HUDEP-2 (cell line): ENCODE measurements around the gene HNRNPD.
A peak's percentile ranks its signal among the peaks of the same experiment; 100 is the strongest.
"Not testable (repeated sequence)": the region's sequence is repeated elsewhere in the genome, so short reads cannot be mapped to it uniquely, and the experiment has no call there.

Source experiments
- DNase-seq, 76 experiments: peaks; one replicate each; lab custom pipeline; 2025; ENCODE audit not compliant: unreplicated experiment in 76 of 76; lab: John Stamatoyannopoulos, UW

Gene HNRNPD

DNA sequence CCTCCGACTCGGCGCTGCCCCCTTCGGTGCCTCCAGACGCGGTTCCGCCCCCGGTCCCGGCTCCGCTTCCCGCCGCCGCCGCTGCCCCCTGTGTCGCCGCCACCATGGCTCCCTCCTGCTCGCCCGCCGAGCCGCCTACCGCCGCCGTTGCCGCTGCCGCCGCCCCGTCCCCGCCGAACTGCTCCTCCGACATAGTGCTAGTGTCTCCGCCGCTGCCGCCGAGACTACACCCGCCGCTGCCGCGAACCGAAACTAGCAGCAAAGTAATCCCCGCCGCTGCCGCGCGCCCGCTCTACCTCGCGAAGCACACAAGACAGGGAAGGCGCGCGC is 340 bp downstream of the HNRNPD start:
- DNase-seq = peak in 5 of 76 experiments; percentile 14 to 77 (median 42)

DNA sequence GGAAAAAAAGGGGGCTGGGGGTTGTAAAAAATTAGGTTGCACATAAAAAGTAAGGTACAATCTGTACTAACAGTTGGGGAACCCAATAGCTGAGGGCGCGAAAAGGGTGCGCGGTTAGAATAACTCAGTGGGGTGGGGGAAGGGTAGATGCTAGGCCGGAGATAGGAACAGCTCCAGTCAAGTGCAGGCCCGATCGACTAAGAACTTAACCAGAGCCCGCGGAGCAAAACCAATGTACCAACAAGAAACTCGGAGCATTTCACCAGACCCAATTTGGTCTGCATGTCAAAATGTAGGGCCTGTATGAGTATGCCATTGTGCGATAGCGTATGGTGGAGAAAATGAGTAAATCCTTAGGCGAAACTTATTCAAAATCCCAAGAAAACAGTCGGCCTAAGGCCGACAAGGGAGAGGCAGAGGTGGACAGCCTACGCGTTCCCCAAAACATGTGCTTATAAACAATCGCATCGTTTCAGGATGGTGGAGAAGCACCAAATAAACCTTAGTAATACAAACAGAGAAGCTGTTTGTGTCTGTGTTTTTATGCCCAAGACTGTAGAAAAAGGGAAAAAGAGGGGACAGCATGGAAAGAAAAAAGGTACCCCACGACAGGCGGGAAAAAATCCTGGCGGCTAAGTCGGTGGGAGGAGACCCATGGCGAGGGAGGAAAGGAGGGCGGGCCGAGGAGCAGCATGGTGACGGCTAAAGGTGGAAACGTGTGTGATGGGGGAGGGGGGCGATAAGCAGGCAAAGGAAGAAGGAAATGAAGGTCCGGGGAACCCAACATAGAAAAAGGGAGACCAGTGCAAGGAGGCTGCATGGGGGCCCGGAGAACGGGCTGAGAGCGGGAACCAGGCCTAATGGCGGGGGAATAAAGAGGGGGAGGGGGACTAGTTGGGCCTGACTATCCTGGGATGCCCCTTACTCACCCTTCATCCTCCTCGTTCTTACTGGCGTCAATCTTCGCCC is 990 bp downstream of the HNRNPD start:
- peak in 73 of 76 experiments; percentile 6 to 85 (median 67) for DNase-seq

DNA sequence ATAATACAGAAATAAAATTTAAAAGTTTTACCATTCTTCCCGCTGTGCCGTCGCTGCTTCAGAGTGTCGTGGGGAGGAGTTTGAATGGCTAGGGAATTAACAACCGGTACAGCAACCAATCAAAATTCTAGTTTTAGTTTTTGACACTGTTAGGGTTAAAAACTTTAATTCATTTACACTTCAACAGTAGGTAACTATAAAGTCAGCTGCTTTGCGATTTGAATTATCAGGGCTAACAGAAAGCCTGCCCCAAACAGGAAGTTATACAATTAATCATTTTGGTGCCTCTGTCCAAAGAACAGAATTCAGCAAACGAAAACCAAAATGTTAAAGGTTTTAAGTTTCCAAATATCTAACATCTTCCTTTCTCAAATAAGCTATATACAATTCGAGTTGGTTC is 2.3 kb downstream of the HNRNPD start:
- DNase-seq = no peak

DNA sequence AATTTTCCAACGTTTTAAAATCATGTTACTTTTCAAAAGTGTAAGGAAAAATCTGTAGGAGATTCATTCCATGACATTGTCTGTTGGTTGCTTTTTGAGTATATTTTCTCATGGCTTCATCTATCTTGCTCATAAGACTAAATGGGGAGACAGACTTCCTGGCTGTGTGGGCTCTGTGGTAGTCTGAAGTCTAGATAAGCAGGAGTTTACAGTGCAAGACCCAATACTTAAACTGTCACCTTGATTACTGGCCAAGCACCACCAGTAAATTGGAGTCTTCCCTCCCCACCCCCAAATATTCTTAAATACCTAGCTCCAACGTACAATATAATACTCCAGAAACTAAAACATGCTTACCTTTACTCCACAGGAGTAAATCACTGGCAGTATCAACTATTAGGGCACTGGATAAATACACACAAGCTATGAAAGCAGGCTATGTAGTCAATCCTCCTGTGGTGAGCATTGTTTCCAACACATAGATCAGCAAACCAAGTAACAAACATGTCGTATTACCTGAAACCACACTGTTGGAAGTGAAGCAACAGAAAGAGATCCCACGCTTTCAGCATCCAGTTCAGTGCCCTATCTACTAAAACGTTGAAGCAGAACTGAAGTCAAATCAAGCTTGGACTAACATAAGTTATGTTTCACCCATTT is 6.2 kb downstream of the HNRNPD start:
- no peak for DNase-seq

DNA sequence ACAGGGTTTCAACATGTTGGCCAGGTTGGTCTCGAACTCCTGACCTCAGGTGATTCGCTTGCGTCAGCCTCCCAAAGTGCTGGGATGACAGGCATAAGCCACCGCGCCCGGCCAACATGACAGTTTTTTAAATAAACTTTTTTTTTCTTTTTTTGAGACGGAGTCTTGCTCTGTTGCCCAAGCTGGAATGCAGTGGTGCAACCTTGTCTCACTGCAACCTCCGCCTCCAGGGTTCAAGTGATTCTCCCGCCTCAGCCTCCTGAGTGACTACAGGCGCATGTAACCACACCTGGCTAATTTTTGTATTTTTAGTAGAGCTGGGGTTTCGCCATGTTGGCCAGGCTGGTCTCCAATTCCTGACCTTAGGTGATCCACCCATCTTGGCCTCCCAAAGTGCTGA is 7.4 kb downstream of the HNRNPD start:
- DNase-seq = not testable (repeated sequence)

DNA sequence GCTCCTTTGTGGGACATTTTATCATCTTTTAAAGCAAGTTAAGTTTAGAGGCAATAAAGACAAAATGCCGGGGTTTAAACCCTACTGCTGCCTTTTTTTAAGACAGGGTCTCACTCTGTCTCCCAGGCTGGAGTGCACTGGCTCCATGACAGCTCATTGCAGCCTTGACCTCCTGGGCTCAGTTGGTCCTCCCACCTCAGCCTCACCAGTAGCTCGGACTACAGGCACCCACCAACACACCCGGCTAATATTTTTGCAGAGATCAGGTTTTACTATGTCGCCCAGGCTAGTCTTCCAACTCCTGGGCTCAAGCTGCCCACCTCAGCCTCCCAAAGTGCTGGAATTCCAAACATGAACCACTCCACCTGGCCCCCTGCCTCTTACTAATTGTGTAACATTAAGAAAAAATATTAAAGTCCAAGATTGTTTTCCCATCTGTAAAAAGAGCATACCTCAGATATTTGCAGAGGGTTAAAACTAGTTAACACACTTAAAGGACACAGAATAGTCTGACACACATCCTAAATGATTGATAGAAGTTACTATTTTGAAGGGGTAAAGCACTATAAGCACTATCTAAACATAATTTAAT is 9.8 kb downstream of the HNRNPD start:
- no peak for DNase-seq

DNA sequence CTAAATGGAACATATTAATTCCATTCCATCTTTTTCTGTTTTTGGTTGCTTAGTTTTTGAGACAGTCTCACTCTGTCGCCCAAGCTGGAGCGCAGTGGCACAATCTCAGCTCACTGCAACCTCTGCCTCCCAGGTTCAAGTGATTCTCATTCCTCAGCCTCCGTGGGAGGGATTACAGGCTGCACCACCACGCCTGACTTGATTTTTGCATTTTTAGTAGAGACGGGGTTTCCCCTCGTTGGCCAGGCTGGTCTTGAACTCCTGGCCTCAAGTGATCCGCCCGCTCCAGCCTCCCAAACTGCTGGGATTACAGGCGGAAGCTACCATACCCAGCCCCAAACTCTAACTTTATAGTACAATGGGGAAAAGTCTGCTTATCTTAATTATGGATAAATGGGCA is 11.2 kb downstream of the HNRNPD start:
- no peak for DNase-seq

DNA sequence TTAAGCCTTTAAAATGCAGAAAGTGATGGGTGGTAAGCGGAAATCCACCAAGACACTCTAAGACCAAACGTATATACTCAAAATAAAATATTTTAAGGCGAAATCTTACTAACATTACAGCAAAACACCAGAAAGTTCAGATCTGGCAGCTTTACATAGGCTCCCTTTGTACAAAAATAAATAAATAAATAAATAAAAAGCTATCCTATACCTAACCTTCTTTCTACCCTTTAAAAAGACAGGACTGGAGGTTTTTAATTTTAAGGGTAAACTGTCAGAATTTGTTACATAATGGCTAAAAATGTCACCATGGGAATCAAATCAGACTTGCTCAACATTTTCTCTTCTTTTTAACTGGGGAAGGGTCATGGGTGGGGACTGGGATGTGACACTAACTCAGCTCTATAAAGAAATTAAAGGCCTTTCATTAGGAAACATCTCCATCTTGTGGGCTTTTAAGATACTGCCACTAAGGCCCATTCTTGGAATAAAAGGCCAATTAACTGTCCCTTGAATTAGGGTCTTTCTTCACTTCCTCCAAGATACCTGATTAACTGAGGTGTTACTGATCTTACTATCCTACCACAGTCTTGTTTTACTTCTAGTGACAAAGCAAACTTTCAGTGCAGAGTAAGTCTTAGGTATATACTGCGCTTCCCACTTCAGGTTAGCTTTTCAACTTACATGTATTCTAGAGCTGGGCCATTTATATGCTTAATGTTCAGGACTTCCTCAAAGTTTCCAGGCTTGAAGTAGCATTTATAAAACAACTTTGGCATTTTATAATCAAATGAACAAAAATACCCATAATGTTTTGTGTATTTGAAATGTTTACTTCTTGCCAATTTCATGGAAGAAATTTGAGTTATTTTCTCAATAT is 13.3 kb downstream of the HNRNPD start:
- peak in 11 of 76 experiments; percentile 2 to 33 (median 13) for DNase-seq

DNA sequence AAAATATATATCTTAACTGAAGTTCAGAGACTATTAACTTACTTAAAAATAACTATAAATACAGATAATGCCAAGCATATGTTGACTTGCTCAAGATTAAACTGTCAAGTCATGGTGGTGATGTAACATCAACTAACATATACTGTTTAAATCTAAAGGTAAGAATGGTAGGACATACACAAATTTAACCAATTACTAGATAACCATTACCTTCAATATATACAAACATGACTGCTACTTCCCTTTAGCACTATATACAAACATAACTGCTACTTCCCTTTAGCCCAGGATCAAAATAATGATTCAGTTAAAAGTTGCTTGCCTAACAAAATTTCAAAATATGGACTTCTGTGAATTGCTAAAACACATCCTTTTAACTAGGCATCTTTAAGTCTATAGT is 14.9 kb downstream of the HNRNPD start:
- no peak for DNase-seq

DNA sequence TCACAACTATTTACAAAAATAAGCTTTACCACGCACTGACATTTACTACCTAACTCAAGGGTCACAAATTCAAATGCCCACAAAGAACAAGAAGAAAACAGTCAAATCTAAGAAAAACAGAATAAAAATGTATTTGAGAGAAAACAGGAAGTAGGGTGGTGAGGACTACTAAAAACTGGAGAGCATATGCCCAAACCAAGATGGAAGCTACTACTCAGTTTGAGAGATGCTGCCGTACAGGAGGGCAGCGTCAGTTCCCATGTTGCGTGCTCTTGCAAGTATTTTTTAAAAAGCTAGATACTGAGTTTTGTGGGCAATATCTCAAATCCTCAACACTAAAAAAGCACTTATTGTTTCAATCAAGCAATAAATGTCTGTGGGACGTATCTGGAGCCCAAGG is 16.2 kb downstream of the HNRNPD start:
- DNase-seq = no peak

DNA sequence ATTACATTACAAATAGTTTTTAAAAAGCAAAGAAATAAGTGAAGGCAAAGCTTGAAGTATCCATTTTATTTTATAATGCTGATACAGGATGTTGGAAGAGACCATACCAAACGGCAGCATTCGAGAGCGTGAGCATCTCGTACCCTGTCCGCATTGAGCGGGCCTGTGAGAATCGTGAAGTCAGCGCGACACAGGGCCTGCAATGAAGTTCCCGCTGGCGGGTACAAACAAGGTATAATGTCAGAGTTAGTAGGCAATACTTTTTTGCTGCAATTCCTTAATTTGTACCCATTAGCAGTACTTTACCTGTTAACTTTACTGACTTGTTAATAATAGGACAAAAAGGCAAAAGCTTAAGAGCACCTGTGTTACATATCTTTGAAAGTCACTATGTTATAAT is 19.0 kb downstream of the HNRNPD start:
- DNase-seq = no peak

DNA sequence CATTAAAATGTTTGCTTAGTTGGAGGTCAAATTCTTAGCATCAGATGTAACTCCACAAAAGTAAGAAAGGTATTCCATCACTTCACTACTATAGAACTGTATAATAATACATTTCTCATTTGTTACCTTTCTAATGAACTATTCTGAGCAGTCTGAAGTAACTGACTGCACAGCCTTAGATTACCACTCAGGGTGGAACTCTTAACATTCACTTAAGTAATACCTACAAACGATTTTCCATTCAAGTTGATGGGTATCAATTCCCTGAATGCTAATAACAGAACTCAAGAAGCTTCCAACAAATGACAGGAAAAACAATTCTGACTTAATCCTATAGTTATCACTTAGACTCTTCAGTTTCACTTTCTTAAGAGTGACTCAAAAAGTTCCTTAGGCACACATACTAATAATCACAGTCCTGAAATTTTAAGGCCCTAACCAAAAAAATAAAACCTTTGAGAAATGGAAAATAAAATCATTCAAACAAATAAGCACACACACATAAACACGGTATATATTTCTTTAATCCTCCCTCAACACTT is 20.9 kb downstream of the HNRNPD start:
- DNase-seq = no peak

DNA sequence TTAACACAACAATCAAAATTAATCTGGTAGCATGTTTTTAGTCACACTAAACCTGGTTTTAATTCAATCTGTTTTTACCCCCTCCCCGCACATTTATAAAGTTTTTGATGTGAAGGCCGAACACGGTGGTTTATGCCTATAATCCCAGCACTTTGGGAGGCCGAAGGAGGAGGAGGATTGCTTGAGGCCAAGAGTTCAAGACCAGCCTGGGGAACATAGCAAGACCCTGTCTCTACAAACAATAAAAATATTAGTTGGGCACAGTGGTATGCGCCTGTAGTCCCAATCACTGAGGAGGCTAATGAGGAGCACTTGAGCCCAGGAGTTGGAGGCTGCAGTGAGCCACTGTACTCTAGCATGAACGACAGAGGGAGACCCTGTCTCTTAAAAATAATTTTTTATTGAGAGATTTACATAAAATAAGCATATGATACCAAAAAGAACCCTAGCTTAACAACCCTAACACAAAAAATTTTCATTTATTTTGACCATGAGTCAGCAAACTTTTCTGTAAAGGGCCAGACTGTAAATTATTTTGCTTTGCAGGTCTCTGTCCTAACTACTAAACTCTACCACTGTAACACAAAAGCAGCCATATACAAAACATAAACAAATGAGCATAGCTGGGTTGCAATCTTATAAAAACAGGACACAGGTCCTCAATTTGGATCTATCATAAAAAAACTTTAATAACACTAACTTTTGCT is 21.5 kb downstream of the HNRNPD start:
- no peak for DNase-seq

DNA sequence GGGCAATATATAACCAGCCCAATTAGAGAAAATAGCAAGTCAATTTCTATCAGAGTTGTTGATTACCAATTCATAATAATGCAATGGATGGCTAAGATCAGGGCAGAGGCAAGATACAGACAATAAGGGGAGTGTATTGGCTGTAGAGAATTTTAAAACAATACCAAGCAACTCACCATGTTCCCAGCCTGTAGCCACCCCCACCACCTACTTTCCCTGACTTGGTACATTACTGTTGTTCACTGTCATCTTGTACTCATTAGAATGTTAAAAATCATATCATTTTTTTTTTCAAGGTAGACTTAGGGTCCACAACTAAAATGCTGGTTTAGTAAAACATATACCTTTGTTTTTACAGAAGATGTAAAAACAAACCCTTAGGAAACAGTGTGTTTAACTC is 27.7 kb downstream of the HNRNPD start:
- DNase-seq = no peak

DNA sequence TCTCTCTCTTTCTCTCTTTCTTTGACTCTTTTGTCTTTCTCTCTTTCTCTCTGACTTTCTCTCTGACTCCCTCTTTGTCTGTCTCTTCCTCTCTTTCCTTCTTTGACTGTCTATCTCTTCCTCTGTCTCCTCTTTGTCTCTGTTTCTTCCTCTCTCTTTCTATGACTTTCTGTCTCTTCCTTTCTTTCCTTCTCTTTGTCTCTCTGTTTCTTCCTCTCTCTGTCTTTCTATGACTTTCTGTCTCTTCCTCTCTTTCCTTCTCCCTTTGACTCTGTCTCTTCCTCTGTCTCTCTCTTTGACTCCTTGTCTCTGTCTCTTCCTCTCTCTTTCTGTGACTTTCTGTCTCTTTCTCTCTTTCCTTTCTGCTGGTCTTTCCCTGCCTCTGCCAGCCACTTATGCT is 38.7 kb downstream of the HNRNPD start:
- DNase-seq = no peak

DNA sequence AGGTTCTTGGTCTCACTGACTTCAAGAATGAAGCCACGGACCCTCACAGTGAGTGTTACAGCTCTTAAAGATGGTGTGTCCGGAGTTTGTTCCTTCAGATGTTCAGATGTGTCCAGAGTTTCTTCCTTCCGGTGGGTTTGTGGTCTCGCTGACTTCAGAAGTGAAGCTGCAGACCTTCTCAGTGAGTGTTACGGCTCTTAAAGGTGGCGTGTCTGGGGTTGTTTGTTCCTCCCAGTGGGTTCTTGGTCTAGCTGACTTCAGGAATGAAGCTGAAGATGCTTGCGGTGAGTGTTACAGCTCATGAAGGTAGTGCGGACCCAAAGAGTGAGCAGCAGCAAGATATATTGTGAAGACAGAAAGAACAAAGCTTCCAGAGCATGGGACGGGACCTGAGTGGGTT is 40.1 kb downstream of the HNRNPD start:
- not testable (repeated sequence) for DNase-seq

DNA sequence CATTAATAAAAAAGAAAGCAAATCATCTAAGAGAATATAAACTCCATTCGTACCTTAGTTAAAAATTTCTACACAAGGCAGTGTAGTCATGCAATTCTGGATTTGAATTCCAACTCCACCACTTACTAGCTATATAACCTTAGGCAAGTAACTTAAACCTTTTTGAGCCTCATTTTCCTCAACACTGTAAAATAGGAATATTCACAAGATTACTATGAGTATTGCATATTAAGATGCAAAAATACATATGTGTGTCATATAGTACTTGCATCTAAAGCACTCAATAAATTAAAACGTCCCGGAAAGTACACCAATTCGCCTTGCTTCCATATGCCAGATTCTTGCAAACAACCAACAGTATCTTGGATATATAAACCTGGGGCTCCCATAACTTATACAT is 42.0 kb downstream of the HNRNPD start:
- no peak for DNase-seq

DNA sequence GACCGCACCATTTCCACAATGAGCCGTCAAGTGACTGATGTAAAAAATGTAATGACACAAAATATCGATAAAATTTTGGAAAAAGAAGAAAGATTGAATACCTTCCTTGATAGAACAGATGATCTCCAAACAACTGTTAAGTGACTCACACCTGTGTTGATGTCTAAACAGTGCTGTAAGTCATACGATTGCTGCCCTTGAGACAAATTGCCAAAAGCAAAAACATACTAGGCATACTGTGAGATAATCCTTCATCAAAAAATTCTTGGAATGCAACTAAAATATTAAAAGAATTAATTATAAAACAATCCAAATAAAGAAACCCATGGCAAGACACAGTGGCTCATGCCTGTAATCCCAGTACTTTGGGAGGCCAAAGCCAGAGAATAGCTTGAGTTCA is 53.4 kb downstream of the HNRNPD start:
- no peak for DNase-seq

DNA sequence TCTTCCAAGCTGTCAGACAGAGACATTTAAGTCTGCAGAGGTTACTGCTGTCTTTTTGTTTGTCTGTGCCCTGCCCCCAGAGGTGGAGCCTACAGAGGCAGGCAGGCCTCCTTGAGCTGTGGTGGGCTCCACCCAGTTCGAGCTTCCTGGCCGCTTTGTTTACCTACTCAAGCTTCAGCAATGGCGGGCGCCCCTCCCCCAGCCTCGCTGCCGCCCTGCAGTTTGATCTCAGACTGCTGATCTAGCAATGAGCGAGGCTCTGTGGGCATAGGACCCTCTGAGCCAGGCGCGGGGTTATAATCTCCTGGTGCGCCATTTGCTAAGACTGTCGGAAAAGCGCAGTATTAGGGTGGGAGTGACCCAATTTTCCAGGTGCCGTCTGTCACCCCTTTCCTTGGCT is 70.7 kb downstream of the HNRNPD start:
- DNase-seq = not testable (repeated sequence)
